GM19099 (cell line): ENCODE data around the gene CRABP1.
A peak's percentile ranks its signal among the peaks of the same experiment; 100 is the strongest.

Source experiments
- POLR2A ChIP-seq: IDR thresholded peaks from 3 replicates; pipeline ENCODE4 v1.6.1; 2011; ENCODE audit warnings: low read depth; ENCODE audit not compliant: insufficient read length; ENCODE audit errors: extremely low read depth

The CRABP1 gene

DNA sequence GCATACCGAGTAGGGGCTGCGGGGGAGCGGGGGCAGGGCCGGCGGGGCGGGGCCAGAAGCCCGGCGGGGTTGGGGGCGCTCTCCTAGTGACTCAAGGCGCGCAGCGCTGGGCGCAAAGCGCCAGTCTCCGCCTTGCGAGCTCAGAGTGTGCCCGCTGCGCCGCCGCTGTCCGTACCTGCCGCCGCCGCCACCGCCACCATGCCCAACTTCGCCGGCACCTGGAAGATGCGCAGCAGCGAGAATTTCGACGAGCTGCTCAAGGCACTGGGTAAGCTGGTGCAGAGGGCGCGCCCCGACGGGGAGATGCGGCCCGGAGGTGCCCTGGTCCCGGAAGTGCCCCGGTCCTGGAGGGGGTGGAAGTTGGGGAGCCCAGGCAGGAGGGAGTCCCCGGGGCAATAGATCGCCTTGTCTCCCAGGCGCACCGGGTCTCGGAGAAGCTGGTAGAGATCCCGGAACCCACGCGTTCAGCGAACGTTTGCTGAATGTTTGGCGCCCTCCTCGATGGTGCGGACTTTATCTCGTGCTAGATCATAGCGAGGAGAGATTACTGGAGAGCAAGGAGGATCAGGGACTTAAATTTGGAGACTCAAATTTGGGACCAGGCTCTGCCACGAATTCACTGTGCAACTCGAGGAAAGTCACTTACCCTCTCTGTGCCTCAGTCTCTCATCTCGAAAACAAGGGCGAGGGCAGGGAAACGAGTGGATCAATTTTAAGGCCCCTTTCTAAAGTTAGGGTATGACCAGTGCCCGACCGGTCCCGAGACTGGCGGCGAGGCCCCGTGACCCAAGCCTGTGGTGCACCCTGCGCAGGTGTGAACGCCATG, at the start of gene CRABP1:
TSS of gene CRABP1 (plus strand) at position 123 of the 826 bp plus-strand sequence. CDS start at position 199, 76 bp downstream.
- no peak for TF ChIP-seq POLR2A

DNA sequence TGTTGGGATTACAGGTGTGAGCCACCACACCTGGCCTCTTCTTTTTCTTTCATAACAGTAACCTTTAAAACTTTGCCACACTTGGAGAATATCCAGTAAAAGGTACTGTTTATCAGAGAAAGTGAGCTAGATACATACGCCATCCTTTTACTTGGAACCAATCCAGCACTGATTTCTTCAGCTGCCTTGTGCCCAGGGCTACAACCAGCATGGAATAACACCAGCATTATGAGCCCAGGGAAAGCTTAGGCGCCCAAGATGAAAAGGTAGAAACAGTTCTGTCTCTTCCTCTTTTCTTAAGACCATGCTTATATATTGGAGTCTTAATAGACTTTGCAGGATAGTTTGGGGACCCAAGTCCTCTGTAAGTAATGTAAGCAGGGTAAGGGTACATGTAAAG, 49.1 kb upstream of the CRABP1 start:
- TF ChIP-seq POLR2A: no peak

DNA sequence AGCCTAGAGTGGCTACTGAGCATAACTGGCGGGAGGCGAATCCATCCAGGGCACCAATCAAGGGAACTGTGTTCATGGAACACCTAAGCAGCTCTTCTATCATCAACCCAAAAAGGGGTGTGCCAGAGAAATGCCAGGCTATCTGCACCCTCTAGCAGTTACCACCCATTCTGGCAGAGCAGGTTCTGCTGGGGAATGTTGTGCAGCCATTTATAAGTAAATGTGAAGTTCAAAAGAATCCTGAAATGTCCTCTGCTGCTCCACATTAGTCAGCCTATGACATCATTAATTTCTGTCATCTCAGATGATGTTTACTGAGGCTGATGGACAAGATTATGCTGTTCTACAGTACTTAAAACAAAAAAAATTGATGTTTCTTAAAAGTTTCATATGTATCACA, 48.5 kb upstream of the CRABP1 start:
- no peak for TF ChIP-seq POLR2A

DNA sequence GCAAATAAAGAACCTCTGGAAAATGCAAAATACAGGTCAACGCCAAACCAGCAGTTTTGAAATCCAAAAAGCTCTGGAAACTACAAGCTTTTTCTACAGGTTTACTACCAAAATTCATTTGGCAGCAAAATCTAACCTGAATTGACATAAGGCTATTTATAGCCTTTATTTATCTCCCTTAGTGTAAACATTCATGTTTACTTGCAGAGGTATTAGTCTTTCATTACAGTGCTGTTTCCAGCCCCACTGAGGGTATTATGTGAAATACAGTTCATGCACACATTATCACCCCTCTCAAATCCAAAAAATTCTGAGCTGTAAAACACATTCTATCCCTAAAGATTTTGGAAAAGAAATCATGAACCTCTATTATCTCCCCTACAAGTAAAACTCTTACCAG, 47.9 kb upstream of the CRABP1 start:
- no peak for TF ChIP-seq POLR2A

DNA sequence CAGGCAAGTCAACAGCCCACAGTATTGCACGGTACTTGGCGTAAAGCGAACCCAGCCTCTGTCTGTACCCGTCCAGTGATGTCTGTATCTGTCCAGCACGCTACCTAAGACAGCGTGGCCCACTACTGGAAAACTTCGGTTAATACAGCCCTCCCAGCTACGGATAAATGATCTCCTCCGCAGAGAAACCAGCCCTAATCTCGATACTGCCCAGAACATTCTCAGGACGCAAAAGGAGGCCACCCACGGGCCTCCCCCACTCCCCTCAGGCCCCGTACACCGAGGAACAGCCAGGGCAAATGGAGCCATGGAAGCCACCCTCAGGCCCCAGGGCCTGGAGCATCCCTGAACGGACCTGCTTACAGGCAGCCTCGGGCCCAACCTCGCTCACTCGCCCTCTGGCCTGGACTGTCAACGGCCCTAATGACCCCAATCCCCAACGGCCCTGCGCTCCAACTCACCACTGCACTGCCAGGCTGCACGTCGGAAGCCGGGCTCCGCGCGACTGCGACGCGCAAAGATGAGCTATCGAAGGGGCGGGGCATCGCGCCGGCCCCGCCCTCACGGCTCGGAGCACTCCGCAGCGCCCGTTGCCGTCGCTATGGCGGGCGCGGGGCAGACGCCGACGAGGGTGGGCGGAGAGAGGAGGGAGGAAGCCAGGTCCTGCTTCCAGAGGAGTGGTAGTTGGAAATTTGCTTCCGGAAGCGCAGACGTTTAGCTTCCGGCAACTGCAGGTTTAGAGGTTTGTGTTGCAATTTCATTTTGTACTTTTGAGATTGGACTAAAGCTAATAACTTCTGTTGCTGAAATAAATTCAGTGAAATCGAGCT, 40.8 kb upstream of the CRABP1 start, which contains the start of gene SKIC8:
TSS of gene SKIC8 (minus strand) at position 509 of the 830 bp plus-strand sequence. CDS start 3,923 bp downstream, outside the sequence.
- TF ChIP-seq POLR2A: peak; percentile 92

DNA sequence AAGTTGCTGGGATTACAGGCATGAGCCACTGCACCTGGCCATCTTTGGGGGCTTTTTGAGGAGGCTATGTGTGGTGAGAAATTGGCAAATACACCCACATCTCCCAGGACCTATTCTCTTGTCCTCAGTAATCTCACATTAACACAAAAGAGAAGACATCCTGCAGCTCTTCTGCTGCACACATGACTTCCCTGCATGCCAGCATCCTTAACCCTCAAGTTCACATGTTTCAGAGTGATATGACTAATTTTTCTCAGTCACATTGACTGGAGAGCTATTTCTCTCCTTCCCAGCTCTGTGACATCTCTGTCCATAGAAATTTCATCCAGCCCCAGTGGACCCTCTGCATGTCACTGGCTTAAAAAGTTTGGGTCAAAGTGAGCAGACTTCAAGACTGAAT, 38.8 kb upstream of the CRABP1 start:
- TF ChIP-seq POLR2A: no peak

DNA sequence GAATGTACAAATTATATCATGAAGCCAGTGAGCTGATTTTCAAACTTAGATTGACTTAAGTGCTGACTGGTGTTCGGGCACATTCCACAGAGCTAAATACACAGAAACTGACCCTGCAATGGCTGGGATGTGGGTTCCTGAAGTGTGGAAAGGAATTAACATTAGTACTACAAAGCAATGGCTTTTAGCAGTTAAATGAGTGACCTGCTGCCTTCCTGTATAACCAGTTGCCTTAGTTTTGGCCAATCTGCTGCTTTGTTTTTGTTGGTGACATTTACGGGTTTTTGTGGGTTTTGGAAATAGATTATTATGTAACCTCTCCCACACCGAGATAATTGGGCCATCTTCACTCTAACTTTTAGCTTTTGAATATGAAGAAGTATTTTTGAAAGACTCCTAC, 38.3 kb upstream of the CRABP1 start:
- no peak for TF ChIP-seq POLR2A

DNA sequence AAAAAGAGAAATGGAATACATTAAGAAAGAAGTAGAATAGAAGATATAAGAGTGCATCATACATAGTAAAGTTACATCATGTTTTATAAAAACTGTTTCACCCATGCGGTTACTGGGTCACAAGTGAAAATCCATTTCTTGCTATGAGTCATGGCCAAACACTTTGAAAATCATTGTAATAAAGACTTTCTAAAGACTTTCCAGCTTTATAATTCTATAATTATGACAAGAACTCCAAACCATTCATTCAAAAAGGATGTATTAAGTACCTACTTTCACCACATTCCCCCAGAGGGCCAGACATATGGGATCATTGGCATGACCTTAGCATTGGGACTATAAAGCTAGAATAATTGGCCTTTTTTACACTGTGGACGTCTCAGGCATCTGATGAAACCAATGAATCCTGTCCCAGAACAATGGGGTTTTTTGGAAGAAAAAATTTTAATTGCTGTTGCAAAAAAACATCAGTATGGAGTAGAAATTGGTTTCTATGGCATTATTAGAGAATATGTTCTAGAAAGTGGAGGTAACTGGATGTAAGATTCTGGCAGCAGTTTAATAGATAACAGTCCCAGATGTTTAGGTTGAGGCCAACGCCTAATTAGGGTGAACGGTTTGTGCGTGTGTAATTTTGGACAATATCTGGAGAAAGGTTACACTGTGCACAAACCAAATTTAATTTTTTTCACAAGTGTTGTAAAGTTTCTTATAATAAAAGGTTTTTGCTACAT, 37.4 kb upstream of the CRABP1 start:
- no peak for TF ChIP-seq POLR2A

DNA sequence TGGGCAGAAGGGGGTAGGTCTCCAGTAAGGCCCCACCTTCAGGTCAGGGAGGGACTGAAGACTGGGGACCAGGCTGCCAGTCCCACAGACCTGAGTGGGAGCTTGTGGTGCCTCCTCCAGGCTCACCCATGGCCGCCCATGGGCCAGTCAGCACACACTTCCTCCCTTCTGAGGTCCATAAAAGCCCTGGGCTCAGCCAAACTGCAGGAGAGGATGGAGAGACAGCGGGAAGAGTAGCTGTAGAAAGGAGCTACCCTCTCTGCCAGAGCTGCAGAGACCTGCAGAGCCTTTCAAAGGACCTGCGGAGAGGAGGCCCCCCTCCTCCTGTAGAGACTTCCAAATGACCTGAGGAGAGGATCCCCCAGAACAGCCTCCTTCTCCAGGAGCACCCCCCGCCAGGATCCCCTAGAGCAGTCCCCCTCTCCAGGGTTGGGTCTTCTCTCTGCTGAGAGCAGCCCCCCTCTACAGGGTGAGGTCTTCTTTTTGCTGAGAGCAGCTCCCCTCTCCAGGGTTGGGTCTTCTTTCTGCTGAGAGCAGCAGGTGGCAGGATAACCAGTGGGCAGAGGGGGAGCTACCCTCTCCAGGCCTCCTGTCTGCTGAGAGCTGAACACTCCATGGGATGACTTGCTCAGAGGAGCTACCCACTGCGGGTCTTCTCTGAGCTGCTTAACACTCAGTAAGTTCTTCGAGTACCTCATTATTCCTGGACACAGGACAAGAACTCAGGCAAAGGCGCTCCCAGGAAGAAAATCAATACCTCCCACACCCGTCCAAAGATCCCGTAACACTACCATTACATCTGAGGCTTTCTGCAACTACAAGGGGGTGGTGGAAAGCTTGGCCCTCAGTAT, 35.7 kb upstream of the CRABP1 start:
- TF ChIP-seq POLR2A: no peak

DNA sequence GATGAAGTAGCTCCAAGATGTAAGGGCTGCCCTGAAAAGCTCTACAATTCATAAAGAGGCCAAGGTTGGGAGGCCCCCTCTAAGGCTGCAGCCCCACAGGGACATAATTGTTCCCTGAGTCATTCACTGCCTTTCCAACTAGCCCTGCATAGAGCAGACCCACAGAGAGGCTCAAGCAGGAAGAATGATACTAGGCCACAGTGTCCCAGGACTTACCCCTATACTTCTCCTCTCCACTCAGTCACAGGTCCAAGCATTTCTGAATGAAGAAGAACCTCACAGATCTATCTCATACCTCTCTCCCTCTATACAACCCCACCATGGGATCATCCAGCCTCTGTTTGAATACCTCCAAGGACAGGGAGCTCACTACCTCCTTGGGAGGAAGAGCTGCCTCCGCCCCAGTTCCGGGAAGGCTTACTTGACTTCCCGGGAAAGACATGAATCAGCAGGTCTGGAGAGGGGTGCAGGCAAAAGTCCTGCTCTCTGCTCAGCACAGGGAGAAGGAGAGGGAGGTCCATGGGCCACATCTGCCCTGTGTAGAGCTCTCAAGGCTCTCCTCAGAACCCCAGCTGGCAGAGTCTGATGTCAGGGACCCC, 33.9 kb upstream of the CRABP1 start:
- no peak for TF ChIP-seq POLR2A

DNA sequence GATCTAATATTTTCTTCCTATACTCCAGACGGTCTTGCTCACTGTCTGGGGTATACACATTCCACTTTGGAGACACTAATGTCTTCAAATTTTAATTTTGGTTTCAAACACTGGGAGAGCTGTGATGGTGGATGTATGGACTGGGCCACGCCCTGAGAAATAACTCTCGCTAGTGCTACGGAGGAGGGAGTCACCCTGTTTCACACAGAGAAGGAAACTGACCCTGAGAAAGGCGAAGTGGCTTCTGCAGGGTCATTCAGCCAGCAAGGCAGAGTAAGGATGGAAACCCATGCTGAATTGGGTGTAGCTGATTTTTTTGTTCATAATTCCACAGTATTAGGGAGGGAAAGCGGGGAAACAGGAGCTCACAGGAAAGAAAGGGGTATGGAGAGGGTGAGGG, 32.2 kb upstream of the CRABP1 start:
- no peak for TF ChIP-seq POLR2A

DNA sequence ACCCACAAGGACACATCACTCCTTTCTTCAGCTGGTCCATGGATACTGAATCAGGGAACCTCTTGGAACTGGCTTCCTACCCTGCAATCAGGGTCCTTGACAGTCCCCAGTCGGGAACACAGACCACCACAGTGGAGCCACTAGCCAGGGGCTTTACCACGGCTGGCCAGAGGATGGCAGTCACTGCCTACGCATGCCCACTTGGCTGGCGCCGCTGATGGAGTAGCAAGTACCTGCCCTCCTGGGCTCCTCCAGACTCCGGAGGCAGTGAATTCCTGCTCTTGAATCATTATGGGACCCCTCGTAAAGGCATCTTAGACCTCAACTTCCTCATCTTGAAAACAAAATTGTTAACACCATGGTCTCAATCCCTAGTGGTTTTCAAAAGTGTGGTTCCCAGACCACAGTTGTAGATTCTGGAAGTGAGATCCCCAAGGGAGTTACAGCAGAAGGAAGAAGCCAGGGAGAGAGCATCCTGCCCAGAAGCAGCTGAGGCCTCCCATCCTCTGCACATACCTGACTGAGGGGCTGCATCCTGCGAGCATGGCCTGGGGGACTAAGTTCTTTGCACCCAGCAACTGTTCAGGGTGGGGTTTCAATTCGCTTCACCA, 31.6 kb upstream of the CRABP1 start:
- no peak for TF ChIP-seq POLR2A

DNA sequence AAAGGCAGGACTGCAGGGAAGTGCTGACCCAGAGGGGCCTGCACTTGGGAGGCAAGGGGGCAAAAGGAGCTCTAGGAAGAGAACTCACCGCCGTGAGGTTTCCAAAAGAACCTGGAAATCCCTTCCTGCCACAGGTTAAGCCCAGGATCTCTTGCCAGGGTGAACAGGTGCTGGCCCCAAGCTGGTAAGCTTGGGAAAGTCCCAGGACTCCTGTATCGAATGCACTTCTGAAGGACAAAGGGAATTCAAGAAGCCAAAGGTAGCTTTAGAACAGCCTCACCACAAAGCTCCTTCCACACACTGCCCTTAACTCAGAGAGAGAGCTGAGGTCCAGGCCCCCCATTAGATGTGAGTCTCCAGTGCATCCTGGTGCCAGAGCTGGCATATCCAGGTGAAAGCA, 28.9 kb upstream of the CRABP1 start:
- TF ChIP-seq POLR2A: no peak
